Activated T-cell treated with anti-CD3 and anti-CD28 coated beads for 4 hours (primary cell): ENCODE data around the gene ARHGAP45.

ENCODE experiments used
- DNase-seq: peaks from one replicate; pipeline ENCODE4 v3.0.0-alpha.2; 2020

Gene ARHGAP45

DNA sequence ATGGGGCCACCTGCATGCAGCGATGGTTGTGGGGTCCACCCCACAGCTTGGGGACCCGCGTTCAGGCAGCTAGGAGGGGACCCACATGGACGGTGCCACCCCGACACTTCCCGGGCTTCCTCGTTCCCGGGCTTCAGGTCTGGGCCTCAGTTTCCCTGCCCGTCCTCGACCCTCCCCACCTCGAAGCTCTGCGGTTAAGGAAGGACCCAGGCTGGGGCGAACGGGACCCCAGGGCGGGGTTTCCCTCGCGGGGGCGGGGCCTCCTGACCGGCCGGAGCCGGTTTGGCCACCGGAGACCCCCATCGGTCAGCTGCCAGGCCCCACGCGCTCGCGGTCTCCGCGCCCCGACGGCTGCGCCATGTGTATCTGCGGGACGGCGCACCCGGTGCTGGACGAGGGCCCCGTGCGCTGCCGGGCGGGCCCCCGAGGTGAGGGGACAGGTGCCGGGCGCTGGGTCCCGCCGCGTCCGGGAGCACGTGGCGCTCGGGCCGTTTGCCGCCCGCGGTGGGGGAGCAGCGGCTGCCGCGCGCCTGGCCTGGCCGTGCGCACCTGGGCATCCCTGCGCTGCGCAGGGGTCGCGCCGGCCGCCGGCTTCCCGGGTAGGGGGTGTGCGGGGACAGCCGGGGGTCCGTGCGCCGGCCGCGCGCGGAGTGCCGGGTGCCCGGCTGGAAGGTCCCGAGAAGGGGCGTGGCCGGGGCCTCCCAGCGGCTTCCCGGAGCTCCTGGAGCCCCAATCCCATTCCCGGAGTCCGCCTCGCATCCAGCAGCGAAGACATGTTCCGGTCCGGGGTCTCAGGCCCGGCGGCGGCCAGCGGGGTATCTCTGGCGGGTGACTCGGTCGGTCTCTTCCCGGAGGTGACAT, 4.2 kb downstream of the ARHGAP45 start:
- no peak for DNase-seq

DNA sequence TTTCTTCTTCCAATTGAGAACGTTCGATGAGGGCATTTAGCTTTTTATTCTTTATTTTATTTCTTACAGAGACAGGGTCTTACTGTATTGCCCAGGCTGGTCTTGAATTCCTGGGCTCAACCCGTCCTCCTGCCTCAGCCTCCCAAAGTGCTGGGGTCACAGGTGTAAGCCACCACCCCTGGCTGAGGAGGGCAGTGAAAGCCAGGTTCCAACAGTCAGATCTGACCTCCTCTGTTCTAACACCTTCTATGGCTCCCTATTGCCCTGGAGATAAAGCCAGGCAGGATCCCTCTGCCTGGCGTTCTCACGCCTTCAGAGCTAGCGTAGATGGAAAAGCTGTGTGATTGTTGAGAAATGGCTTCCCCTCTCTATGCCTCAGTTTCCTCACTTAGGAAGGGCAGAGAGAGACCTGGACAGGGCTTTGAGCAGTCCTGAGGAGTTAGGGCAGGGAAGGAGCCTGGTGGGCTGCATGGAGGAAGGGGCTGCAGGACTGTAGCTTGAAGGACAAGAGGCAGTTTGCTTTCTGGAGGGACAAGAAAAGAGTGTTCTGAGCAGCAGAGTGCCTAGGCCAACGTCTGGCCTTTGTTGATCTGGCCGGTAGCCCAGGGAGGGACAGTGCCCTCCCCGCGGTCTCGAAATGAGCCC, 5.5 kb downstream of the ARHGAP45 start:
- DNase-seq, result no peak

DNA sequence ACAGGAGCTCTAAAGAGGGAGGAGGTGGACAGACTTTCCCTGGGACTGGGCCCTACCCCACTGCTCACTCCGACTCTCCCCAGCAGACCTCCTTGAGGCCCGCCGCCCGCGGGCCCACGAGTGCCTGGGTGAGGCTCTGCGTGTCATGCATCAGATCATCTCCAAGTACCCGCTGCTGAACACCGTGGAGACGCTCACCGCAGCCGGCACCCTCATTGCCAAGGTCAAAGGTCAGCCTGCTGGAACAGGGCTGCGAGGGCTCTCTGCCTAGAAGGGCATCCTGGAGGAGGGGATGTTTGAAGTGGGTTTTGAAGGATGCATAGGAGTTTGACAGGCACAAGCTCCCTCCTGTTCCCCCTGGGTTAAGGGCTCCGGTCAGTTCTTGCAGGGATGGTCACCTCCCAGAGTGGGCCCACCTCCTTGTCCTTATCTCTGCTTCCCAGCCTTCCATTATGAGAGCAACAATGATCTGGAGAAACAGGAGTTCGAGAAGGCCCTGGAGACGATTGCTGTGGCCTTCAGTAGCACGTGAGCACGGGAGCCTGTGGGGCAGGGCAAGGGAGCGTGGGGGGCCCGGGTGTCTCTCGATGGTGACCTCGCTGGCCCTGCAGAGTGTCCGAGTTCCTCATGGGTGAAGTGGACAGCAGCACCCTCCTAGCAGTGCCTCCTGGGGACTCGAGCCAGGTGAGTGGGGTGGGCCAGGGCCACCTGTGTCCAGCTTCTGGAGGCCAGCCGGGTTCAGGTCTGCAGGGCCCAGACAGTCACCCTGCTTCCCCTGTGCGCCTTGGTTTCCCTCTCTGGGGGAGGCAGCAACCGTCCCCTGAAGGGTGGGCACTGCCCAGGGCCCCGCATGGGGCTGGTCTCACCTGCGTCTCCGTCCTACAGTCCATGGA, 6.3 kb downstream of the ARHGAP45 start:
- DNase-seq, result no peak

DNA sequence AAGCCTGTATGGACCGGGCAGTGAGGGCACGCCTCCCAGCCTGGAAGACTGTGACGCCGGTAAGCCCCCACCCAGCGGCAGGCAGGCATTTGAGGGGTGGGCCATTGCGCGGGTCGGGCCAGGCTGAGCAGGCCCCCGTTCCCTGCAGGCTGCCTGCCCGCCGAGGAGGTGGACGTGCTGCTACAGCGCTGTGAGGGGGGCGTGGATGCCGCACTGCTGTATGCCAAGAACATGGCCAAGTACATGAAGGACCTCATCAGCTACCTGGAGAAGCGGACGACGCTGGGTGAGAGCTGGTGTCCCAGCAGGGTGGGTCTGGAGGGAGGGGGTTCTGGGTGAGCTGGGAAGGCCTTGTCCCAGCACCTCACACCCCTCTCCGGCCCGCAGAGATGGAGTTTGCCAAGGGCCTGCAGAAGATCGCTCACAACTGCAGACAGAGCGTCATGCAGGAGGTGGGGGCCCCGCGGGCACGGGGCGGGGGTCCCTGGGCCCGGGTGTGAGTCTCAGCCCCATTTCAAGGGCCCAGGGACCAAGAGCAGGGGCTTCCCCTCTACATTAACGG, 7.1 kb downstream of the ARHGAP45 start:
- no peak for DNase-seq

DNA sequence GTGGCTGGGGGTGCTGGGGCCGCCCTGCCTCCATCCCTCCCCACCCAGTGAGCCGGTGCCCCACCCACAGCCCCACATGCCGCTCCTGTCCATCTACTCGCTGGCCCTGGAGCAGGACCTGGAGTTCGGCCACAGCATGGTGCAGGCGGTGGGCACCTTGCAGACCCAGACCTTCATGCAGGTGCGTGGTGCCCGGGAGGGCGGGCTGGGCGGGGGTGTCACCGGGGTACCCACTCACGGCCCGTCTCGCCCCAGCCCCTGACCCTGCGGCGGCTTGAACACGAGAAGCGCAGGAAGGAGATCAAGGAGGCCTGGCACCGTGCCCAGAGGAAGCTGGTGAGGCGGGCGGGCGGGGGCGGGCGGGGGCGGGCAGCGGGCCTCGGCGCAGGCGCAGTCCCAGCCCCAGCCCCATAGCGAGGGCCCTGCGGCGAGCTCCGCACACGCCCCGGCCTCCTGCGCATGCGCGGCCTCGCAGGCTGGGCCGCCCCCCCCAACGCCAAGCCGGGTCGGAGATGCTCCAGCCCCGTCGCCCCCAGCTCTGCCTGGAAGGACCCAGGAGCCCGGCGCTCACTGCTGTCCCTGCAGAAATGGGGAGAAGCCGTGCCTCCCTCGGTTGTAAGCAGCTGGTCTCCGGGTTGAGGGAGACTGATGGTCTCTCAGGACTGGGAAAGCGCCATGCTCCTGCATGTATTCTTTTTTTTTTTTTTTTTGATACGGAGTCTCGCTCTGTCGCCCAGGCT, 7.7 kb downstream of the ARHGAP45 start:
- peak; percentile 87 for DNase-seq

DNA sequence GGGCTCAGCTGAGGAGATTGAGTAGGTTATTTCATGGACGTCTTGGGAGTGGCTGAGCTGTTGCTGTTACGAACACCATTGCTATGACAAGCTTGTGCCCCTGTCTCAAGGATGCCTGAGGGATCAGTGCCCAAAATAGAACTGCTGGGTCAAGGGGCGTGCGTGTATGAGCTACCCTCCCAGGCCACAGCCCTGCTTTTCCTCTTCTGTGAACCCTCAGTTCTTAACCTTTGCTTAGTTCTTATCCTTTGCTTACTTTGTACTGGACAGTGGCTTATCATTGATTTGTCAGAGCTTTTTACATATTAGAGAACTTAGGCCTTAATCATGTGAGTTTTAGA, 9.0 kb downstream of the ARHGAP45 start:
- DNase-seq, result no peak

DNA sequence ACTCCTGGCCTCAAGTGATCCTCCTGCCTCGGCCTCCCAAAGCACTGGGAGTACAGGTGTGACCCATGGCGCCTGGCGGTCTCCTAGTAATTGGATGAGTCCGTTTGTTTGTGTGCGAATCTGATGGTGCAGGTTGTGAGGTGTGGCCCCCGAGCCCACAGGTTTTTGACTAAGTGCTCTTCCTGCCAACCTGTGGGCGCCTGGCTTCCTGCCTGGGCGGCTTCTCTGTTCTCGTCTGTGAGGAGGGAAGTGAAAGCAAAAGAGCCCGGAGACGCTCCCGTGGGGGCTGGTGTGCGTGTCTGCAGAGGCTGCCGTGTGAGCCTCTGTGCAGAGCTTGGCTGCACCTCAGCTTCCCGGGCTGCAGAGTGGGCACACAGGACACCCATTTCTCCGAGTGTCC, 10.0 kb downstream of the ARHGAP45 start:
- DNase-seq, result peak; percentile 79

DNA sequence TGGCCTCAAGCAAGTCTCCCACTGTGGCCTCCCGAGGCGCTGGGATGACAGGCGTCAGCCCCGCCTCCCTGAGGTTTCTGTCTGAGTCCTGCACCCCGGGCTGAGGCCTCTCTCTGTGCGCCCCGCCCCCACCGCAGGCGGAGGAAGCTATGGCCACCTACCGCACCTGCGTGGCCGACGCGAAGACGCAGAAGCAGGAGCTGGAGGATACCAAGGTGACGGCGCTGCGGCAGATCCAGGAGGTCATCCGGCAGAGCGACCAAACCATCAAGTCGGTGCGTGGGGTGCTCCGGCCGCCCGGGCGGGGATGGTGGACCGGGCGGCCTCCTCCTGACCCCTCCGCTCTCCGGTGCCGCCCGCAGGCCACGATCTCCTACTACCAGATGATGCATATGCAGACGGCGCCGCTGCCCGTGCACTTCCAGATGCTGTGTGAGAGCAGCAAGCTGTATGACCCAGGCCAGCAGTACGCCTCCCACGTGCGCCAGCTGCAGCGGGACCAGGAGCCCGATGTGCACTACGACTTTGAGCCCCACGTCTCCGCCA, 12.7 kb downstream of the ARHGAP45 start:
- DNase-seq, result no peak

DNA sequence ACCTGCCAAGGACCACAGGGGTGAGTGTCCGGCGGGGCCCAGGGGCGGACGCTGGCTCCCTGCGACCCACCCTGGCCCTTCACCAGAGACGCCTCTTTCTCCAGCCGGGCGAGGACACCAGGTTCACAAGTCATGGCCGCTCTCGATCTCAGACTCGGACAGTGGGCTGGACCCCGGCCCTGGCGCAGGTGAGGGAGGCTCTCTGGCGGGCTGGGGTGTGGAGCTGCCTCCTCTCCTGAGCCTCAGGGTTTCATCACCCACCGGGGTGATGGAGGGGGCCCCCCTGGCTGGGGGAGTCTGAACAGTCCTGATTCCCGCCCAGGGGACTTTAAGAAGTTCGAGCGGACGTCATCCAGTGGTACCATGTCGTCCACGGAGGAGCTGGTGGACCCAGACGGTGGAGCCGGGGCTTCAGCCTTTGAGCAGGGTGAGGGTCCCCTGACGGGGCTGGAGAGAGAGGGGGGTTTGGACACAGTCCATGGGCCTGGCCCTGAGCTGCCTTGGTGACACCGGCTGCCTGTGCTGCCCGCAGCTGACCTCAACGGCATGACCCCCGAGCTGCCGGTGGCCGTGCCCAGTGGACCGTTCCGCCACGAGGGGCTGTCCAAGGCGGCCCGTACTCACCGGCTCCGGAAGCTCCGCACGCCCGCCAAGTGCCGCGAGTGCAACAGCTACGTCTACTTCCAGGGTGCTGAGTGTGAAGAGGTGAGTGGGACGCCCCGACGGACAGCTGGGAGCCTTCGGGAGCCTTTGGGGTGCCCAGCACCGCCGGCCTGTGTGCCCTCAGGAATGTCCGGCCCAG, 13.6 kb downstream of the ARHGAP45 start:
- DNase-seq, result no peak

DNA sequence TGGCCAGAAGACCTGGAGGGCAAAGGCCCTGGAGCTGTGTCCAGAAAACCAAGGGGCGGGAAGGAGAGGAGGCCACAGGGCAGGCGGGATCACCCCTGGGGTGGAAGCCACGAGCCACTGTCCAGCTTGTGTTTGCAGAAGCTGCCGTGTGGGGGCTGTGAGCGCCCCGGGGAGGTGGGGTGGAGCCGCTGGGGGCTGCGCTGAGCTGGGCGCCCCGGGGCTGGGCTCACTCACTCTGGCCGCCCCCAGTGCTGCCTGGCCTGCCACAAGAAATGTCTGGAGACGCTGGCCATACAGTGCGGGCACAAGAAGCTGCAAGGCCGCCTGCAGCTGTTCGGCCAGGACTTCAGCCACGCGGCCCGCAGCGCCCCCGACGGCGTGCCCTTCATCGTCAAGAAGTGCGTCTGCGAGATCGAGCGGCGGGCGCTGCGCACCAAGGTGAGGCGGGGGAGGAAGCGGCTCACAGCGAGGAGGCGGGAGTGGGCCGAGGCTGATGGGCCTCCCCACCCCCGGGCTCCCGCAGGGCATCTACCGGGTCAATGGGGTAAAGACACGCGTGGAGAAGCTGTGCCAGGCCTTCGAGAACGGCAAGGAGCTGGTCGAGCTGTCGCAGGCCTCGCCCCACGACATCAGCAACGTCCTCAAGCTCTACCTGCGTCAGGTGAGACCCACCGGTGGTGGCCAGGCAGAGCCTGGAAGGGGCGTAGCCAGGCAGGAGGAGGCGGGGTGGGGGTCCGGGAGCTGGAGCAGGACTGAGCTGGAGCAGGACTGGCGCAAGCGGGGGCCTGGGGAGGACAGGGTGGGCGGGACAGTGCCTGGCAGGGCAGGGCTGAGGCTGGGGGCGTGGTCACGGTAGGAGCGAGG, 14.6 kb downstream of the ARHGAP45 start:
- no peak for DNase-seq

DNA sequence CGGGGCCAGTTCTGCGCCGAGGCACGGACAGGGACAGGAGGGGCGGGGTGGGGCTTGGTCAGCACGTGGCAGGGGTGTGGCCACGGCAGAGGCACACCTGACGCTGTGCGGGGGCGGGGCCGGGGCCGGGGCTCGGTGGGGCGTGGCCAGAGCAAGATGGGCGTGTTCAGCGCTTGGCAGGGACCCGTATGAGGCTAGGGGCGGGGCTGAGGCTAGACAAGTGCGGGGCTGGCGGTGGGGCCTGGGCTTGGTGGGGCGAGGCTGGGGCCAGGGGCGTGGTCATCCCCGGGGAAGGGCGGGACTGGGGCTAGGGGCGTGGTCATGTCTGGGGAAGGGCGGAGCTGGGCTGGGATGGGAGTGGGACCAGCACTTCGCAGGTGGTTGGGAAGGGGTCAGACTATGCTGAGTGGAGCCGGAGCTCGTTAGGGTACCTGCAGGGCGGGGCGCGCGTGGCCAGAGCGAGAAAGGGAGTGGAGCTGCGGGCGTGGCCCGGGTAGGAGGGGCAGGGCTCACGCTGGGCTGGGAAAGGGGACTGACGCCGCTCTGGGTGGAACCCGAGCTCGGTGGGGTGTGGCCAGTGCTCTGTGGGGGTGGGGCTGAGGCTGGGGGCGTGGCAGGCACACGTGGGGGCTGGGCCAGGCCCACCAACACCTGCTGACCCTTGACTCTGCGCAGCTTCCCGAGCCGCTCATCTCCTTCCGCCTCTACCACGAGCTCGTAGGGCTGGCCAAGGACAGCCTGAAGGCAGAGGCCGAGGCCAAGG, 15.4 kb downstream of the ARHGAP45 start:
- DNase-seq, result peak; percentile 56

DNA sequence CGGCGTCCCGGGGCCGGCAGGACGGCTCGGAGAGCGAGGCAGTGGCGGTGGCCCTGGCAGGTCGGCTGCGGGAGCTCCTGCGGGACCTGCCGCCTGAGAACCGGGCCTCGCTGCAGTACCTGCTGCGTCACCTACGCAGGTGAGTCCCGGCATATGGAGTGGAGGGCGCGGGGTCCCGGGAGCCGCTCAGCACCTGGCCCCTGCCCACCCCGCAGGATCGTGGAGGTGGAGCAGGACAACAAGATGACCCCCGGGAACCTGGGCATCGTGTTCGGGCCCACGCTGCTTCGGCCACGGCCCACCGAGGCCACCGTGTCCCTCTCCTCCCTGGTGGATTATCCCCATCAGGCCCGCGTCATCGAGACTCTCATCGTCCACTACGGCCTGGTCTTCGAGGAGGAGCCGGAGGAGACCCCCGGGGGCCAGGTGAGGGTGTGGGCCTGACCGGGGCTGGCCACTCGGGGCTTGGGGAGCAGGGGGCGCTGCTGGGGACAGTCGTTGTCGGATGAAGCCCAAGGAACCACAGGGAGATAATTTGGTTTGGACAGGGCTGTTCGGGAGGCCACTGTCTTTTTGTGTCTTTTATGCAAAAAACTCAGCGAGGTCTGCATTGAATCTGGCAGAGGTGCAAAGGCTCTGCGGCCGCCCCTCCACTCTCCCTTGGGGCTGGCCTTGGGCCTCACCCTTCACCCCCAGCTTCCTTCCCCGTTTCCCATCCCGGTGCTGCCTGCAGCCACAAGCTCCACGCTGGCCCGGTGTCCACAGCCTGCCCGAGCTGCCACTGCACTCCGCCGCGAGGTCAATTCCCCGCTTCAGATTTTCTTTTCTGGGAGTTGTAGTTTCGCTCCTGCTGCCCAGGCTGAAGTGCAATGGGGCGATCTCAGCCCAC, 16.2 kb downstream of the ARHGAP45 start:
- no peak for DNase-seq

DNA sequence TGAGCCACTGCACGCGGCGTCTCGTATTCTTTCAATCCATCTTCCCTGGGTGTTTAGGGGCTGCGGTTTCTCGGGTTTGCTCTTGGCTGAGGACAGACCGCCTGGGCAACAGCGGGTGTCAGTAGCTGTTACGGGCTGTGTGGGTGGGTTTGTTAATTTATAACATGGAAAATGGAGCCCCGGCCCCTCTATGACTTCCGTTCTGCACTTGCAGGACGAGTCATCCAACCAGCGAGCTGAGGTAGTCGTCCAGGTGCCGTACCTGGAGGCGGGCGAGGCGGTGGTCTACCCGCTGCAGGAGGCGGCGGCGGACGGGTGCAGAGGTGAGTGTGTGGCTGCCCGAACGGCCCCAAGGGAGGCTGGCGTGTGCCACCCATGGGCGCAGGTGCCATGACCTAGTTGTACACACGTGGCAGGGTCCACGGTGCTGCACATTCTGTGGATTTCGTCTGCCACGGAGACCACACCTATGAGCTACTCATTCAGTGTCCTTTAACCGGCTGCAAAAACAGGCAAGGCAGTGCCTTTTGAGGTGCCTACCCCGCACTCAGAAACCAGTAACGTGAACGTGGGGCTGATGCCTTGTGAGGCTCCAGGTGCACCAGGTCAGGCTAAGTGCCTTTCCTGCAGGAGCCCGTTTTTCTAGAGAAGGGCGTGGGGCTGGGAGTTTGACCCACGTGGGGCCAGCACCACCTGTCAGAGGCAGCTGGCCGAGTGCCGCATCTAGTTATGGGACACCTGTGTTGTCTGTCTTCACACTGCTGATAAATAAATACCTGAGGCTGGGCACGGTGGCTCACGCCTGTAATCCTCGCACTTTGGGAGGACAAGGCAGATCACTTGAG, 17.3 kb downstream of the ARHGAP45 start:
- DNase-seq, result no peak

DNA sequence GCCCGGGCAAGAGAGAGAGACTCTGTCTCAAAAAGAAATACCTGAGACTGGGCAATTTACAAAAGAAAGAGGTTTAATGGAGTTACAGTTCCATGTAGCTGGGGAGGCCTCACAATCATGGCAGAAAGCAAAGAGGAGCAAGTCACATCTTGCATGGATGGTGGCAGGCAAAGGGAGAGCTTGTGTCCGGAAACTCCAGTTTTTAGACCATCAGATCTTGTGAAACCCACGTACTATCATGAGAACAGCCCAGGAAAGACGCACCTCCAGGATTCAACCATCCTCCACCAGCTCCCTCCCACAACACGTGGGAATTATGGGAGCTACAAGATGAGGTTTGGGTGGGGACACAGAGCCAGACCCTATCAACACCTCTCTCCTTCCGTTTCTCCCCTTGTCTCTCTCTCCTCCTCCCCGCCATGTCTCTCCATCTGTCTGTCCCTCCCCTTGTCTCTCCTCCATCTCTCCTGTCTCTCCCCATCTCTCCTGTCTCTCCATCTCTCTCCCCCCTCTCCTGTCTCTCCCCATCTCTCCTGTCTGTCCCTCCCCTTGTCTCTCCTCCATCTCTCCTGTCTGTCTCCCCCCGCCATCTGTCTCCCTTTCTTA, 18.2 kb downstream of the ARHGAP45 start:
- DNase-seq, result no peak

DNA sequence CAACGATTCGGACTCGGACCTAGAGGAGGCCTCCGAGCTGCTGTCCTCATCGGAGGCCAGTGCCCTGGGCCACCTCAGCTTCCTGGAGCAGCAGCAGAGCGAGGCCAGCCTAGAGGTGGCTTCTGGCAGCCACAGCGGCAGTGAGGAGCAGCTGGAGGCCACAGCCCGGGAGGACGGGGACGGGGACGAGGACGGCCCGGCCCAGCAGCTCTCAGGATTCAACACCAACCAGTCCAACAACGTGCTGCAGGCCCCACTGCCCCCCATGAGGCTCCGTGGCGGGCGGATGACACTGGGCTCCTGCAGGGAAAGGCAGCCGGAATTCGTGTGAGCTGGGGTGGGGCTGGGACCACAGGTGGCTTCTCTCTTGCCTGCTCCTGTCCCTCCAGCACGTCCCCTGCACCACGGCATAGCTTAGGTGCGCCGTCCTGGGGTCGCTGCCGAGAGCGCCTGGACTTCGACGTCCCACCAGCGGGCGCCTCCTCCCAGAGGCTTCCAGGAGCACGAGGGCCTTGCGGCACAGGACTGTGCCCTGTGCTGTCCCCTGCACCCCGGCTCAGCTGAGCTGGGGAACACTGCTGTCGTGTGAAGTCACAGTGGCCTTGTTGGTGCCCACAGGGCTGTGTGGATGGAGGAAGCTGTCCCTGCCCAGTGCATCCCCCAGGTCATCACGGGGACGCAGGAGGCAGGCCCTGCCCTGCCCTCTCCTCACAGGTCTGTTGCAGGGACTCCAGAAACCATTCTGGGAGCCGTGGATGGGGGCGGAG, 18.9 kb downstream of the ARHGAP45 start:
- no peak for DNase-seq

DNA sequence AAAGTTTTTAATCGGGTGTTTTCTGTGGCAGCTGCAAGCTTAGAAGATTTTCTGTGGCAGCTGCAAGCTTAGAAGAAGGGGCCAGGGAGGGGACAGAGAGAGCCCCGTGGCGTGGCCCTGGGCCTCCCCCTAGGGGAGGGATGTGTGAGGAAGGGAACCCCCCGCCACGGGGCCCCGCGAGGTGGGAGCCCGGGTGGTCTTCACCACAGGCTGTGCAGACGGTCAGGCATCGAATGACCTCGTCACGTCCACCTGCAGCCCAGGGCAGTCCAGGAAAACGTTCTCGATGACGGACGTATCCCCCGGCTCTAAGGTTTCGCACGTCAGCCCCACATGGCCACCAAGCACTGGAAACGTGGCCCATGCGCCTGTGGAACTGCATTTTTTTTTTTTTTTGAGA, 19.6 kb downstream of the ARHGAP45 start:
- no peak for DNase-seq
